HCT116 (cell line): Measurements from ENCODE around the gene CD247. TPM values are rescaled to one million over a fixed set of nuclear protein-coding genes. Genes with fewer than 3 reads are reported as not detected.
A peak's percentile ranks its signal among the peaks of the same experiment; 100 is the strongest.

Source experiments
- ATAC-seq: fragments of 200-7000 bp; cut with Tn5 transposase; 2 replicates; pipeline ENCODE4 v1.9.1; 2020; ENCODE audit warnings: mild to moderate bottlenecking, moderate library complexity
- BruUV-seq: library from RNA; stranded (reverse); fragments of 400-500 nt; replicated peaks from 2 replicates; lab custom pipeline; 2021; lab: Mats Ljungman, UMichigan
- CTCF ChIA-PET: fragments of 300-600 bp; sonication (Branson Sonifier 250); formaldehyde crosslinking; loops from one replicate; lab custom pipeline; 2021; ENCODE audit warnings: antibody characterized with exemption; lab: Charles Lee
- POLR2A ChIA-PET: fragments of 300-600, 350-600 bp; sonication (Branson Sonifier 250); formaldehyde crosslinking; loops from one replicate; lab custom pipeline; 2021; ENCODE audit warnings: antibody characterized with exemption; lab: Charles Lee
- RAD21 ChIA-PET, 2 experiments: fragments of 300-600 bp; sonication (Branson Sonifier 250); formaldehyde crosslinking; loops; one replicate each; lab custom pipeline; 2023; ENCODE audit warnings: low total read pairs in 2 of 2; ENCODE audit not compliant: uncharacterized antibody in 2 of 2, unreplicated experiment in 2 of 2, low non-redundant PET in 1 of 2; lab: Charles Lee
- DNase-seq: peaks from one replicate; pipeline ENCODE4 v3.0.0-alpha.2; 2010; ENCODE audit warnings: low read depth, low spot score
- H2AFZ ChIP-seq: fragments of 200-600 bp; shearing (Covaris generic), sonication (generic); 2 replicates; pipeline ENCODE4 v1.6.1; 2017; ENCODE audit warnings: low read depth, mixed run types, mixed read lengths, antibody characterized with exemption, low read length; ENCODE audit not compliant: poor library complexity, severe bottlenecking
- H3K27ac ChIP-seq: 2 replicates; pipeline ENCODE4 v1.5.1; 2012; ENCODE audit warnings: low read depth, low read length
- H3K27me3 ChIP-seq: fragments of 200-600 bp; sonication (generic); 2 replicates; pipeline ENCODE4 v1.6.1; 2016; ENCODE audit warnings: mixed run types, low read length, mixed read lengths; ENCODE audit not compliant: insufficient read depth
- H3K36me3 ChIP-seq, 2 experiments: fragments of 200-500 bp in 1 of 2; fragments of 200-600 bp in 1 of 2; sonication (Bioruptor generic) in 1 of 2; sonication (generic) in 1 of 2; 2 replicates each; pipeline versions ENCODE4 v1.5.1 to v1.6.1; 2014 to 2016; ENCODE audit warnings: low read length in 2 of 2, inconsistent platforms in 1 of 2, mixed read lengths in 1 of 2, mixed run types in 1 of 2; ENCODE audit not compliant: insufficient read depth in 2 of 2, control insufficient read depth in 1 of 2
- H3K4me1 ChIP-seq, 2 experiments: fragments of 200-600 bp in 1 of 2; sonication (generic) in 1 of 2; 2 replicates each; pipeline versions ENCODE4 v1.5.1 to v1.6.1; 2012 to 2017; ENCODE audit warnings: low read length in 2 of 2, inconsistent platforms in 1 of 2, mild to moderate bottlenecking in 1 of 2, mixed read lengths in 1 of 2, mixed run types in 1 of 2, moderate library complexity in 1 of 2; ENCODE audit not compliant: insufficient read depth in 2 of 2, control insufficient read depth in 1 of 2
- H3K4me2 ChIP-seq: fragments of 200-600 bp; sonication (generic); 2 replicates; pipeline ENCODE4 v1.6.1; 2017; ENCODE audit warnings: mixed run types, low read length, mixed read lengths
- H3K4me3 ChIP-seq, 2 experiments: fragments of 200-600 bp in 1 of 2; sonication (generic) in 1 of 2; replicated peaks in 1 of 2; 2 replicates each; pipeline ENCODE4 v1.5.1; 2011 to 2016; ENCODE audit warnings: low read length in 2 of 2, control low read depth in 1 of 2, low read depth in 1 of 2, mild to moderate bottlenecking in 1 of 2, mixed read lengths in 1 of 2, mixed run types in 1 of 2
- H3K79me2 ChIP-seq: fragments of 200-600 bp; sonication (generic); 2 replicates; pipeline ENCODE4 v1.6.1; 2017; ENCODE audit warnings: mild to moderate bottlenecking, mixed run types, low read length, moderate library complexity, mixed read lengths; ENCODE audit not compliant: insufficient read depth
- H3K9ac ChIP-seq: fragments of 200-600 bp; sonication (generic); 2 replicates; pipeline ENCODE4 v1.6.1; 2016; ENCODE audit warnings: low read length, mixed read lengths
- H3K9me2 ChIP-seq: fragments of 200-600 bp; sonication (generic), shearing (Covaris generic); 2 replicates; pipeline ENCODE4 v1.6.1; 2017; ENCODE audit warnings: mixed run types, mild to moderate bottlenecking, moderate library complexity; ENCODE audit not compliant: insufficient read depth
- H3K9me3 ChIP-seq, 2 experiments: fragments of 200-500 bp in 1 of 2; fragments of 200-600 bp in 1 of 2; sonication (Bioruptor generic) in 1 of 2; sonication (generic) in 1 of 2; 2 replicates each; pipeline ENCODE4 v1.6.1; 2014 to 2017; ENCODE audit warnings: low read length in 2 of 2, mixed read lengths in 2 of 2, inconsistent platforms in 1 of 2, low read depth in 1 of 2, mild to moderate bottlenecking in 1 of 2, mixed run types in 1 of 2, moderate library complexity in 1 of 2; ENCODE audit not compliant: control insufficient read depth in 1 of 2, insufficient read depth in 1 of 2
- H4K20me1 ChIP-seq: fragments of 200-600 bp; sonication (generic), shearing (Covaris generic); 2 replicates; pipeline ENCODE4 v1.6.1; 2017; ENCODE audit warnings: mixed run types, mild to moderate bottlenecking, moderate library complexity; ENCODE audit not compliant: insufficient read depth
- ATF3 ChIP-seq: IDR thresholded peaks from 2 replicates; pipeline ENCODE4 v1.6.1; 2012
- CEBPB ChIP-seq: IDR thresholded peaks from 2 replicates; pipeline ENCODE4 v1.6.1; 2012; ENCODE audit warnings: low read depth
- CTCF ChIP-seq, 3 experiments: fragments of 200-600 bp in 1 of 3; sonication (generic) in 1 of 3; IDR thresholded peaks in 2 of 3; conservative IDR thresholded peaks in 1 of 3; 2 replicates each; pipeline ENCODE4 v1.5.1; 2012 to 2017; ENCODE audit warnings: low read depth in 2 of 3, low read length in 2 of 3, antibody characterized with exemption in 1 of 3, borderline replicate concordance in 1 of 3, control low read depth in 1 of 3, mild to moderate bottlenecking in 1 of 3, mixed read lengths in 1 of 3, mixed run types in 1 of 3, moderate library complexity in 1 of 3; ENCODE audit not compliant: insufficient read depth in 1 of 3
- EGR1 ChIP-seq: IDR thresholded peaks from 2 replicates; pipeline ENCODE4 v1.6.1; 2012; ENCODE audit warnings: low read depth
- ELF1 ChIP-seq: IDR thresholded peaks from 2 replicates; pipeline ENCODE4 v1.6.1; 2012; ENCODE audit warnings: low read depth, borderline replicate concordance
- EZH2 ChIP-seq: fragments of 200-600 bp; sonication (generic); IDR thresholded peaks from 2 replicates; pipeline ENCODE4 v1.6.1; 2017; ENCODE audit warnings: antibody characterized with exemption, mixed run types
- EZH2phosphoT487 ChIP-seq: fragments of 200-600 bp; IDR thresholded peaks from 2 replicates; pipeline ENCODE4 v1.6.1; 2018; ENCODE audit warnings: antibody characterized with exemption, borderline replicate concordance
- FOSL1 ChIP-seq: IDR thresholded peaks from 2 replicates; pipeline ENCODE4 v1.6.1; 2012; ENCODE audit warnings: low read depth
- JUND ChIP-seq: IDR thresholded peaks from 2 replicates; pipeline ENCODE4 v1.6.1; 2012
- MAX ChIP-seq: IDR thresholded peaks from 2 replicates; pipeline ENCODE4 v1.6.1; 2012
- POLR2AphosphoS5 ChIP-seq: IDR thresholded peaks from 2 replicates; pipeline ENCODE4 v1.6.1; 2011; ENCODE audit warnings: mild to moderate bottlenecking, low read depth, low read length, moderate library complexity
- RAD21 ChIP-seq: IDR thresholded peaks from 2 replicates; pipeline ENCODE4 v1.6.1; 2012; ENCODE audit warnings: low read depth, mild to moderate bottlenecking
- REST ChIP-seq: IDR thresholded peaks from 2 replicates; pipeline ENCODE4 v1.6.1; 2012; ENCODE audit warnings: low read depth
- SIN3A ChIP-seq: IDR thresholded peaks from 2 replicates; pipeline ENCODE4 v1.6.1; 2012; ENCODE audit warnings: low read depth
- TCF7L2 ChIP-seq: IDR thresholded peaks from 2 replicates; pipeline ENCODE4 v1.7.0; 2011; ENCODE audit warnings: borderline replicate concordance, inconsistent platforms; ENCODE audit not compliant: insufficient read depth, insufficient read length; ENCODE audit errors: extremely low read depth
- ZFX ChIP-seq: fragments of 450-650 bp; IDR thresholded peaks from 2 replicates; pipeline ENCODE4 v1.6.1; 2017
- ZNF274 ChIP-seq: fragments of 200-500 bp; sonication (Bioruptor generic); IDR thresholded peaks from 2 replicates; pipeline ENCODE4 v1.6.1; 2014; ENCODE audit warnings: mild to moderate bottlenecking, low read depth, low read length, inconsistent platforms
- intact Hi-C: fragments of 100-400 bp; cut with micrococcal nuclease; formaldehyde crosslinking; loops from 2 replicates; pipeline ENCODE4 v1.10.0; 2022
- total RNA-seq: library from RNA; stranded (reverse); gene quantifications from one replicate; pipeline ENCODE4 v1.2.1, GENCODE V29; 2021; ENCODE audit not compliant: unreplicated experiment

Gene CD247
- total RNA-seq, 1 experiment from 2014 or later, result 0.57 TPM

GRCh38 chr1:167401260-167401873, 117.0 kb downstream of the CD247 start (continued):
- TF ChIP-seq CTCF (IDR thresholded peaks at IDR 0.05 in 2 of 3, conservative IDR thresholded peaks at IDR 0.05 in 1 of 3; ENCODE audit: borderline replicate concordance in 1 of 3, insufficient read depth in 1 of 3, low read depth in 2 of 3, low read length in 2 of 3), result peak; percentile 55 to 62 (median 56); a peak in 5 of 6 replicates
- TF ChIP-seq MAX, result peak; percentile 34; the same call in 1 of the 2 replicates
- no peak for TF ChIP-seq FOSL1
- no peak for TF ChIP-seq ELF1
- TF ChIP-seq EZH2, result no peak
- TF ChIP-seq SIN3A, result no peak
- no peak for TF ChIP-seq POLR2AphosphoS5
- TF ChIP-seq RAD21, result peak; percentile 77
- TF ChIP-seq ZNF274, result no peak
- no peak for TF ChIP-seq JUND
- peak; percentile 23 for TF ChIP-seq TCF7L2
- no peak for TF ChIP-seq CEBPB

GRCh38 chr1:167400359-167400953, 117.9 kb downstream of the CD247 start:
- no TSS peak for BruUV-seq
- Histone ChIP-seq H3K4me2 (no peak overlapping the region), H4K20me1 (no peaks in the 10 kb centered on the region), H3K36me3 (no peaks in the 10 kb centered on the region; a peak in 2 of 4 replicates), H3K27me3 (no peaks in the 10 kb centered on the region), H3K9ac (no peak overlapping the region), H3K79me2 (no peaks in the 10 kb centered on the region), H3K27ac (no peak overlapping the region), H3K9me3 (no peaks in the 10 kb centered on the region), H2AFZ (no peak overlapping the region), H3K9me2 (no peaks in the 10 kb centered on the region), H3K4me1 (peaks cover 0 to 4% of the 10 kb centered on the region in 2 experiments; a peak in 1 of 4 replicates), H3K4me3 (no peak overlapping the region)
- intact Hi-C loops, result no loop called here
- RAD21 ChIA-PET, result no interaction called here
- CTCF ChIA-PET, result no interaction called here
- ATAC-seq, result no peak
- DNase-seq, result no peak
- POLR2A ChIA-PET, result no interaction called here
- TF ChIP-seq ZNF274 (no peak), ZFX (no peak), ATF3 (no peak), MAX (no peak), EZH2phosphoT487 (no peak), POLR2AphosphoS5 (no peak), REST (no peak), TCF7L2 (no peak), EGR1 (no peak), CEBPB (no peak)
